Calu3 (cell line): ENCODE results near the gene SLC33A1. TPM values are rescaled to one million over a fixed set of nuclear protein-coding genes. Genes with fewer than 3 reads are reported as not detected.
"Not testable (repeated sequence)": the region's sequence is repeated elsewhere in the genome, so short reads cannot be mapped to it uniquely, and the experiment has no call there.

ENCODE experiments used
- BruUV-seq: library from RNA; stranded (reverse); fragments of 400-500 nt; replicated peaks from 2 replicates; lab custom pipeline; 2021; lab: Mats Ljungman, UMichigan
- CTCF ChIA-PET: fragments of 300-600 bp; sonication (Branson Sonifier 250); formaldehyde crosslinking; loops from one replicate; lab custom pipeline; 2022; ENCODE audit warnings: antibody characterized with exemption; lab: Charles Lee
- DNase-seq: peaks from one replicate; pipeline ENCODE4 v3.0.0; 2022
- H3K27ac Mint-ChIP-seq: one replicate; pipeline ENCODE4 v1.8.0; 2022; ENCODE audit warnings: mixed read lengths; ENCODE audit not compliant: unreplicated experiment
- H3K27me3 Mint-ChIP-seq: one replicate; pipeline ENCODE4 v1.8.0; 2022; ENCODE audit warnings: mixed read lengths; ENCODE audit not compliant: unreplicated experiment
- H3K36me3 Mint-ChIP-seq: one replicate; pipeline ENCODE4 v1.8.0; 2022; ENCODE audit warnings: mild to moderate bottlenecking, moderate library complexity, mixed read lengths; ENCODE audit not compliant: insufficient read depth, unreplicated experiment
- H3K4me1 Mint-ChIP-seq: one replicate; pipeline ENCODE4 v1.8.0; 2022; ENCODE audit warnings: mild to moderate bottlenecking, low read depth, mixed read lengths; ENCODE audit not compliant: unreplicated experiment
- H3K4me3 Mint-ChIP-seq: one replicate; pipeline ENCODE4 v1.8.0; 2022; ENCODE audit warnings: mild to moderate bottlenecking, low read depth, moderate library complexity, mixed read lengths; ENCODE audit not compliant: unreplicated experiment
- H3K9me3 Mint-ChIP-seq: one replicate; pipeline ENCODE4 v1.8.0; 2022; ENCODE audit warnings: low read depth, mixed read lengths; ENCODE audit not compliant: unreplicated experiment
- CTCF ChIP-seq: fragments of 200-600 bp; IDR thresholded peaks from one replicate; pipeline ENCODE4 v1.8.0; 2022; ENCODE audit warnings: antibody characterized with exemption; ENCODE audit not compliant: unreplicated experiment
- intact Hi-C: fragments of 100-400 bp; cut with micrococcal nuclease; formaldehyde crosslinking; loops from one replicate; pipeline ENCODE4 v1.10.0; 2022; ENCODE audit not compliant: unreplicated experiment
- total RNA-seq: library from RNA; stranded (reverse); gene quantifications from 2 replicates; pipeline ENCODE4 v1.2.3, GENCODE V29; 2022

Gene SLC33A1
- total RNA-seq, 1 experiment from 2014 or later = 72.0 TPM

GRCh38 chr3:155852341-155852740 is 1.9 kb downstream of the SLC33A1 start:
- DNase-seq = no peak
- Mint-ChIP-seq H3K9me3 (no peaks in the 10 kb centered on the region), H3K4me3 (peak overlapping the region; percentile 99), H3K36me3 (peaks cover 63% of the 10 kb centered on the region), H3K27ac (peak overlapping the region; percentile 99), H3K4me1 (peaks cover 16% of the 10 kb centered on the region), H3K27me3 (no peaks in the 10 kb centered on the region)
- TF ChIP-seq CTCF = no peak
- no TSS peak for BruUV-seq
- intact Hi-C loops = loop anchor here (2.0 to 10.0 kb wide), 2 partner anchors 44 to 468 kb away; no protein-coding TSS in a partner anchor
- CTCF ChIA-PET = interaction anchor here (0.6 to 3.5 kb wide), 3 partner anchors 46 to 192 kb away, joined by 3 to 23 read pairs (median 3); partner anchors contain the start of gene C3orf33

GRCh38 chr3:155849404-155849803 is 4.8 kb downstream of the SLC33A1 start:
- H3K4me1 Mint-ChIP-seq, H3K9me3 Mint-ChIP-seq, DNase-seq, intact Hi-C loops, BruUV-seq, H3K27me3 Mint-ChIP-seq, H3K27ac Mint-ChIP-seq, H3K4me3 Mint-ChIP-seq: not testable (repeated sequence)
- CTCF ChIA-PET = interaction anchor here (0.6 kb wide), 1 partner anchor 30 kb away, joined by 4 read pairs; no protein-coding TSS in a partner anchor
- H3K36me3 Mint-ChIP-seq = peaks cover 62% of the 10 kb centered on the region

- no TSS peak for BruUV-seq
- H3K27ac Mint-ChIP-seq = no peak overlapping the region
Observed at GRCh38 chr3:155847993-155848392, 6.2 kb downstream of the SLC33A1 start.

GRCh38 chr3:155846119-155846518 is 8.1 kb downstream of the SLC33A1 start:
- Mint-ChIP-seq H3K27me3 (no peaks in the 10 kb centered on the region), H3K4me3 (no peak overlapping the region), H3K36me3 (peaks cover 31% of the 10 kb centered on the region), H3K4me1 (no peaks in the 10 kb centered on the region), H3K27ac (no peak overlapping the region), H3K9me3 (no peaks in the 10 kb centered on the region)
- intact Hi-C loops = no loop called here
- TF ChIP-seq CTCF = no peak
- CTCF ChIA-PET = interaction anchor here (0.7 kb wide), 1 partner anchor 25 kb away, joined by 5 read pairs; the partner anchor contains the start of gene GMPS
- DNase-seq = no peak
- BruUV-seq = no TSS peak

More at GRCh38 chr3:155847993-155848392, 6.2 kb downstream of the SLC33A1 start:
- Mint-ChIP-seq H3K4me1 (peaks cover 8% of the 10 kb centered on the region), H3K27me3 (no peaks in the 10 kb centered on the region), H3K4me3 (no peak overlapping the region), H3K36me3 (peaks cover 48% of the 10 kb centered on the region), H3K9me3 (no peaks in the 10 kb centered on the region)
- TF ChIP-seq CTCF = no peak
- intact Hi-C loops = no loop called here
- CTCF ChIA-PET = no interaction called here
- no peak for DNase-seq

- no peak for DNase-seq
- H3K9me3 Mint-ChIP-seq = no peaks in the 10 kb centered on the region
- no peak overlapping the region for H3K4me3 Mint-ChIP-seq
- TF ChIP-seq CTCF = no peak
- no peaks in the 10 kb centered on the region for H3K27me3 Mint-ChIP-seq
- CTCF ChIA-PET = interaction anchor here (0.6 to 2.0 kb wide), 2 partner anchors 24 to 37 kb away, joined by 3 to 5 read pairs; partner anchors contain the start of gene C3orf33
- BruUV-seq = no TSS peak
- H3K36me3 Mint-ChIP-seq = peaks cover 39% of the 10 kb centered on the region
- no peak overlapping the region for H3K27ac Mint-ChIP-seq
- no peaks in the 10 kb centered on the region for H3K4me1 Mint-ChIP-seq
- intact Hi-C loops = no loop called here
Observed at GRCh38 chr3:155843569-155843968, 10.7 kb downstream of the SLC33A1 start.
